SK-N-MC (cell line): ENCODE data around the gene LRRC8B.

Experiments used
- EZH2 ChIP-seq: fragments of 200-600 bp; sonication (generic); IDR thresholded peaks from one replicate; pipeline ENCODE4 v1.6.1; 2017; ENCODE audit warnings: antibody characterized with exemption
- FOXP2 ChIP-seq: optimal IDR thresholded peaks from 2 replicates; pipeline ENCODE3; 2011; ENCODE audit warnings: mild to moderate bottlenecking, moderate library complexity; ENCODE audit not compliant: insufficient read depth; ENCODE audit errors: extremely low read length, control extremely low read depth
- POLR2AphosphoS5 ChIP-seq: IDR thresholded peaks from 2 replicates; pipeline ENCODE4 v1.6.1; 2012; ENCODE audit warnings: mild to moderate bottlenecking, low read depth, low read length, borderline replicate concordance

GRCh38 chr1:89633248-89633799, 108.7 kb downstream of the LRRC8B start:
- TF ChIP-seq FOXP2 (no peak), EZH2 (no peak), POLR2AphosphoS5 (no peak)
